Iris pigment epithelial cell (primary cell): ENCODE results near the gene CAPN3.

Experiments
- DNase-seq: peaks from one replicate; pipeline ENCODE4 v3.0.0-alpha.2; 2011; ENCODE audit warnings: low read depth

Gene CAPN3

GRCh38 chr15:42453826-42454225 is 94.5 kb downstream of the CAPN3 start:
- DNase-seq, result peak; percentile 66

GRCh38 chr15:42456531-42456930 is 97.2 kb downstream of the CAPN3 start:
- DNase-seq, result peak; percentile 10

GRCh38 chr15:42456971-42457370 is 97.7 kb downstream of the CAPN3 start:
- DNase-seq, result no peak

- peak; percentile 92 for DNase-seq
Measured at GRCh38 chr15:42457445-42458442, 98.4 kb downstream of the CAPN3 start.

- no peak for DNase-seq
Measured at GRCh38 chr15:42461261-42461660, 102.0 kb downstream of the CAPN3 start.
